ENCODE measurements around the gene DECR2. TPM values are rescaled to one million over a fixed set of nuclear protein-coding genes. Genes with fewer than 3 reads are reported as not detected.

Gene DECR2
- total and polyA plus RNA-seq, 4 donors: 42.2 to 210 (median 126) TPM

GRCh38 chr16:373020-373598 lies 28.6 kb upstream of the DECR2 start:
- no peaks in the 10 kb centered on the region for H3K9me3 ChIP-seq (ENCODE audit: control insufficient read depth in 4 of 4, low read length in 3 of 4)
- H3K4me1 ChIP-seq (ENCODE audit: control insufficient read depth in 4 of 4, insufficient read depth in 4 of 4, low read length in 3 of 4): peaks cover 4 to 18% (median 15%) of the 10 kb centered on the region in 4 donors
- 95% methylated on average over 5 of the region's 5 CpGs for WGBS
- peaks cover 0 to 43% (median 17%) of the 10 kb centered on the region in 4 donors for H3K36me3 ChIP-seq (ENCODE audit: control insufficient read depth in 4 of 4, insufficient read depth in 3 of 4, low read depth in 1 of 4, low read length in 3 of 4)
- no peaks in the 10 kb centered on the region for H3K27me3 ChIP-seq (ENCODE audit: control insufficient read depth in 4 of 4, insufficient read depth in 4 of 4, low read length in 3 of 4)
- no peak overlapping the region for H3K9ac ChIP-seq (ENCODE audit: low read depth in 1 of 2, low read length in 2 of 2)
- H3K4me3 ChIP-seq (ENCODE audit: low read depth in 1 of 3, low read length in 3 of 3): no peak overlapping the region
- TF ChIP-seq GABPA (IDR thresholded peaks at IDR 0.05 in 1 of 2, conservative IDR thresholded peaks at IDR 0.05 in 1 of 2): no peak
- TF ChIP-seq FOXA1 (IDR thresholded peaks at IDR 0.05): no peak
- no peak for TF ChIP-seq NR2F2 (IDR thresholded peaks at IDR 0.05)
- no peak overlapping the region for H3K27ac ChIP-seq (ENCODE audit: low read depth in 1 of 2, low read length in 2 of 2)
- no peak for DNase-seq (ENCODE audit: low spot score)

GRCh38 chr16:373848-374615 lies 27.7 kb upstream of the DECR2 start:
- Histone ChIP-seq H3K4me1 (ENCODE audit: control insufficient read depth in 4 of 4, insufficient read depth in 4 of 4, low read length in 3 of 4) (peaks cover 4 to 18% (median 14%) of the 10 kb centered on the region in 4 donors), H3K27me3 (ENCODE audit: control insufficient read depth in 4 of 4, insufficient read depth in 4 of 4, low read length in 3 of 4) (no peaks in the 10 kb centered on the region), H3K27ac (ENCODE audit: low read depth in 1 of 2, low read length in 2 of 2) (no peak overlapping the region), H3K9ac (ENCODE audit: low read depth in 1 of 2, low read length in 2 of 2) (no peak overlapping the region), H3K36me3 (ENCODE audit: control insufficient read depth in 4 of 4, insufficient read depth in 3 of 4, low read depth in 1 of 4, low read length in 3 of 4) (peaks cover 0 to 38% (median 17%) of the 10 kb centered on the region in 4 donors), H3K4me3 (ENCODE audit: low read depth in 1 of 3, low read length in 3 of 3) (no peak overlapping the region), H3K9me3 (ENCODE audit: control insufficient read depth in 4 of 4, low read length in 3 of 4) (no peaks in the 10 kb centered on the region)
- TF ChIP-seq JUND (IDR thresholded peaks at IDR 0.05) (no peak), REST (IDR thresholded peaks at IDR 0.05) (no peak), ZBTB33 (IDR thresholded peaks at IDR 0.05) (no peak), ATF3 (IDR thresholded peaks at IDR 0.05) (no peak), RAD21 (IDR thresholded peaks at IDR 0.05) (no peak), TAF1 (conservative IDR thresholded peaks at IDR 0.05) (no peak), FOXA2 (IDR thresholded peaks at IDR 0.05) (no peak), HNF4A (conservative IDR thresholded peaks at IDR 0.05) (no peak), CTCF (IDR thresholded peaks at IDR 0.05; ENCODE audit: low read depth, low read length, missing input control) (no peak), FOXA1 (IDR thresholded peaks at IDR 0.05) (no peak), NR2F2 (IDR thresholded peaks at IDR 0.05) (no peak), HNF4G (IDR thresholded peaks at IDR 0.05) (no peak), GABPA (IDR thresholded peaks at IDR 0.05 in 1 of 2, conservative IDR thresholded peaks at IDR 0.05 in 1 of 2) (no peak)
- DNase-seq (ENCODE audit: low spot score): no peak
- WGBS: 97% methylated on average over 44 of the region's 44 CpGs

Data from liver (tissue), 9 donors.